Activated naive CD4-positive, alpha-beta T cell (primary cell): Measurements from ENCODE around the gene BLCAP.
"Not testable (repeated sequence)": the region's sequence is repeated elsewhere in the genome, so short reads cannot be mapped to it uniquely, and the experiment has no call there.

Experiments used
- DNase-seq, 4 experiments: peaks; one replicate each; lab custom pipeline; 2025; lab: John Stamatoyannopoulos, UW

BLCAP gene

DNA sequence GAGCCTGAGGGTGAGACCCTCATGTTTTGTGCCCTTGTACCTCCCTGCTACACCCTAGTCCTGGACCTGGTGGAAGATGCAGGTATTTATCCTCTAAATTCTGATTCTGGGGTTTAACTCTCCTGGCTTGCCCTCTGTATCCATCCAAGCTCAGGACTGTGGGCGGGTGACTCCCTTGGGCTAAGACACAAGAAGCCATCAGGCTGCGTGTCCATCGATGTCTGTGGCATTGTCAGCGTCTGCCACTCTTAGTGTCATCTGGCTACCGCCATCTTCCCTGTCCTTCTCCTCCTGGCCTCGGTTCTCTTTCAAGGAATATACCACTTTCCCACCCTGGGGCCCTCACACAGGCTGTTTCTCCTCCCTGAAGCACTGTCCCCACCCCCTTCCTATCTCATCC lies 28.9 kb upstream of the BLCAP start:
- no peak for DNase-seq

GRCh38 chr20:37554721-37555298 lies 27.1 kb upstream of the BLCAP start:
- not testable (repeated sequence) for DNase-seq

GRCh38 chr20:37552415-37552814 lies 24.7 kb upstream of the BLCAP start:
- no peak for DNase-seq

DNA sequence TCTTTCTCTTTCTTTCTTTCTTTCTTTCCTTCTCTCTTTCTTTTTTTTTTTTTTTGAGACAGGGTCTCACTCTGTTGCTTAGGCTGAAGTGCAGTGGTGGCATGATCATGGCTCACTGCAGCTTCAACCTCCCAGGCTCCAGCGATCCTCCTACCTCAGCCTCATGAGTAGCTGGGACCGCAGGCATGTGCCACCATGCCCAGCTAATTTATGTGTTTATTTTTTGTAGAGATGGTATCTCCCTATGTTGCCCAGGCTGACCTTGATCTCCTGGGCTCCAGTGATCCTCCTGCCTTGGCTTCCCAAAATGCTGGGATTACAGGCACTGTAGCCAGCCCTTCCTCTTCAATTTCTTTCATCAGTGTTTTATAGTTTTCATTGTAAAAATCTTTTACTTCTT lies 24.0 kb upstream of the BLCAP start:
- not testable (repeated sequence) for DNase-seq

DNA sequence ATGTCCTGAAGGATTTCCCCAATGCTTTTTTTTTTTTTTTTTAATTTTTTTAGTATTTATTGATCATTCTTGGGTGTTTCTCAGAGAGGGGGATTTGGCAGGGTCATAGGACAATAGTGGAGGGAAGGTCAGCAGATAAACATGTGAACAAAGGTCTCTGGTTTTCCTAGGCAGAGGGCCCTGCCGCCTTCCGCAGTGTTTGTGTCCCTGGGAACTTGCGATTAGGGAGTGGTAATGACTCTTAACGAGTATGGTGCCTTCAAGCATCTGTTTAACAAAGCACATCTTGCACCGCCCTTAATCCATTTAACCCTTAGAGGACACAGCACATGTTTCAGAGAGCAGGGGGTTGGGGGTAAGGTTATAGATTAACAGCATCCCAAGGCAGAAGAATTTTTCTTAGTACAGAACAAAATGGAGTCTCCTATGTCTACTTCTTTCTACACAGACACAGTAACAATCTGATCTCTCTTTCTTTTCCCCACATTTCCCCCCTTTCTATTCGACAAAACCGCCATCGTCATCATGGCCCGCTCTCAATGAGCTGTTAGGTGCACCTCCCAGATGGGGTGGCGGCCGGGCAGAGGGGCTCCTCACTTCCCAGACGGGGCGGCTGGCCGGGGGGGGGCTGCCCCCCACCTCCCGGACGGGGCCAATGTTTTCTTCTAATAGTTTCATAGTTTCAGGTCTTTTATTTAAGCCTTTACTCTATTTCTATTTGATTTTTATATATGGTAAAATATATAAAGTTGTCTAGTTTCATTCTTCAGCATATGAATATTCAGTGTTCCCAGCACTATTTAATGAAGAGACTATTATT lies 22.6 kb upstream of the BLCAP start:
- DNase-seq, result not testable (repeated sequence)

DNA sequence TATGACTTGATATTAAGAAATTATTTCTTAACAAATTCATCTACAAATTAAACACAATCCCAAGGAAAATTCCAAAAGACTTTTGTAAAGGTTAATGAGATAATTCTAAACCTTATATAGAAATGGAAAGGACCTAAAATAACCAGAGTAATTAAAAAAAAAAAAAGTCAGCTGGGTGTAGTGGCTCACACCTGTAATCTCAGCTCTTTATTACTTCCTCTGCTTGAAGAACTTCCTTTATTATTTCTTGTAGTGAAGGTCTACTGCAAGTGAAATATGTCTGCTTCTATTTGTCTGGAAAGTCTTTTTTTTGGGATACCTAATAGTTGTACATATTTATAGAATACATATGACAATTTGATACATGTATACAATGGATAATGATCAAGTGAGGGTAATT lies 20.2 kb upstream of the BLCAP start:
- DNase-seq, result no peak

- no peak for DNase-seq
Observed at GRCh38 chr20:37545516-37545915, 17.8 kb upstream of the BLCAP start.

- no peak for DNase-seq
Observed at GRCh38 chr20:37544386-37544785, 16.7 kb upstream of the BLCAP start.

DNA sequence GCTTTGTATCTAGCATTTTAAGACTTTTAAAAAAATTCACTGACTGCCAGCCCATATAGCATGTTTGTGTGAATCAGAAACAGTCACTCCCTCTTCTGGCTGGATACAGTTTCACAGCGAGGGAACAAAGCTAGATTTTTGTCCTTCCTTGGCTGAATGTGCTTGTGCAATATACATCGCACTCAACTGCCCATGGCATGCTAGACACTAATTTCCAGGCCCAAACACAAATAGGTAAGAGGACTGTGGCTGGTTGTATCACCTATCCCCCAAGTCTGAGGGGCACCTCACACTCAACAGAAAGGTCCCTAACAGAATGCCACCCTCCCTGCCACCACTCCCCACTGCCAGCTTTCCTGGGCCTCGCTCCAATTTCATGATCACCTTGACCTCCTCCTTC lies 16.2 kb upstream of the BLCAP start:
- DNase-seq, result no peak

DNA sequence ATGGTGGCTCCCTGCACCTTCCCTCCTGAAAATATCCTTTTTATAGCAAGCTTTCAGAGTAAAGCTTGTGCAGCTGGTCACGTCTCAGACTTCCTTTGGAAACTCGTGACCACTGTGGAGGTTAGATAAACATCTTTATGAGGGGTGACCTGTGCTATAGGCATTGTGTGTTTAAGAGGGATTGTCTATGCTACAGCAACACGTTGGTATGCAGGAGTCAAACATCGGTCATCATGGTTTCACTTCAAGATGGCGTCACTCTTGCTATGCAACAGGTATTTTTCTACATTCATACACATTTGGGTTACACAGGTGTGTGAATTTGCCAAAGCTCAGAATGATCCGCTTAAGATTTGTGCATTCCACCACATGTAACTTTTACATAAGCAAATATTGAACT lies 14.6 kb upstream of the BLCAP start:
- no peak for DNase-seq

DNA sequence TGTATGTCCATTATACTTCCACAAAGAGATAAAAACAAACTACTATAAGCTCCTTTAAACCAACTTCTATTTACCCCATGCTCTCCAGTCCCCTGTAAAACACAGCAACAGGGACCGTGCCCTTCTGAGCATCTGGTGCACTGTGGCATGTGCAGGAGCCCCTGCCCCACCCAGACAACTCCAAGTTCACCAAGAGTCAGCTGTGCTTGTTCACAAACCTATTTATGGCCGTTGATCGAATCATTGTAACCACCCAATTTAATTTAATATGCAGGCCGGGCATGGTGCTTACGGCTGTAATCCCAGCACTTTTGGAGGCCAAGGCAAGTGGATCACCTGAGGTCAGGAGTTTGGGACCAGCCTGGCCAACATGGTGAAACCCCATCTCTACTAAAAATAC lies 13.7 kb upstream of the BLCAP start:
- no peak for DNase-seq

- not testable (repeated sequence) for DNase-seq
Observed at GRCh38 chr20:37540838-37541237, 13.2 kb upstream of the BLCAP start.

DNA sequence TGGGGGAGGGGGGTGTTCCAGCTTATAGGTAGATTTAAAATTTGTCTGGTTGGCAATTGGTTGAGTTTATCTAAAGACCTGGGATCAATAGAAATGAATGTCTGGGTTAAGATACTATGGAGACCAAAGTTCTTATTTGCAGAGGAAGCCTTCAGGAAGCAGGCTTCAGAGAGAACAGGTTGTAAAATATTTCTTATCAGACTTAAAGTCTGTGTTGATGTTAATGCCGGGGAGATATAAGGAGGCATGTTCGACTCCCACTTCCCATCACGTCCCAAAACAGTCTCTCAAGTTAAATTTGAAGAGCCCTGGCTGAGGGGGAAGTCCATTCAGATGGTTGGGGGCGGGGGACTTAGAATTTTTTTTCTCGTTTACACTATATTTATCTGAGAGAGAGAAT lies 12.3 kb upstream of the BLCAP start:
- DNase-seq, result no peak

DNA sequence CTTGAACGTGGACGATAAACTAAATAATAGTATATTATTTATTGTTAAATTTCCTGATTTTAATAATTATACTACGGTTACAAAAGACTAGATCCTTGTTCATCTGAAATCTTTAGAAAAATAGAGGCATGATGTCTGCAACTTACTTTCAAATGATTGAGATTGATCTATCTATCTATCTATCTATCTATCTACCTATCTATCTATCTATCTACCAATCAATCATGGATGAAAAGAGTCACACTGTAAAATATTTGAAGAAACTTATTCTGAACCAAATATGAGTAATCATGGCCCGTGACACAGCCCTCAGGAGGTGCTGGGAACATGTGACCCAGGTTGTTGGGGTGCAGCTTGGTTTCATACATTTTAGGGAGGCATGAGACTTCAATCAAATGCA lies 11.7 kb upstream of the BLCAP start:
- DNase-seq, result no peak

GRCh38 chr20:37538003-37538402 lies 10.3 kb upstream of the BLCAP start:
- DNase-seq, result no peak

DNA sequence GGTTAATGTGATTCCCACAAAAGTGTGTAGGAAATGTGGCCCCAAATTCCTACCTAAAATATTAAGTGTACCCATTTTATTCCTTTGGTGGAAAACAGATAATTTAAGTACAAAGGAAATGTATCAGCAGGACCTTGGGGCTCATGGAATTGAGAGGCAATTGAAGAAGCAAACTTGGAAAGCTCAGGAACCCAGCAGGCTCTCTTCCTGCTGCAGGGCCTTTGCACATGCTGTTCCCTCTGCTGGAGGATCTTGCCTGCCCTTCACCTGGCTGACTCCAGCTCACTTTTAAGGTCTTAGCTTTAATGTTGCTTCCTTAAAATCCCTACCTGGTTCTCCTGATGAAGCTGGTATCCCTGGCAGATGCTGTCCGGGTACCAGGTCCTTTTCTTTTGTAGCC lies 9.8 kb upstream of the BLCAP start:
- DNase-seq, result no peak

GRCh38 chr20:37535443-37536132 lies 7.9 kb upstream of the BLCAP start:
- no peak for DNase-seq

DNA sequence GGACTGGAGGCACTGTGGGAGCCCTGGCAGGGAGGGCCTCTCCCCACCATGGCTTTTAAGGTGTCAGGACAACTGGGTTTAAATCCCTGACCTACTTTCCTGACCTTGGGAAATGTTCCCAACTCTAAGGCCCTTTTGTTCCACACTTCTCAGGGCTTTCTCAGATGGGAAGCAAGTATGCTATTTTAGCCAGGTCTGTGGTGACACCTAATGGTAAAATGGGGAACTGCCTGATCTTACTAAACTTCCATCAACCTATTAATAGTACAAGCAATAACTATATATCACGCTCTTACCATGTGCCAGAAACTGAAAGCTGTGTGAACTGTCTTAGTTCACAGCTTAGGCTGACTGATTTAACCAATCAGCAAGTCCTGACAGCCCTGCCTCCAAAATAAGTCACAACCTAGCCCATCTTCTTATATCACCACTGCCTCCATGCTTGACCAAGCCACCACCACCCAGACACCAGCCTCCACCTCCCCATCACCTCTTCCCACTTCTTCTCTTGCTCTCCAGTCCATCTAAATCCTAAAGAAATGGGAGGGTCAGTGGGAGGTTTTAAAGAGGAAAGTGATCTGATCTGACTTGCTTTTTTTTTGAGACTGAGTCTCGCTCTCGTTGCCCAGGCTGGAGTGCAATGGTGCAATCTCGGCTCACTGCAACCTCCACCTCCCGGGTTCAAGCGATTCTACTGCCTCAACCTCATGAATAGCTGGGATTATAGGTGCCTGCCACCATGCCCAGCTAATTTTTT lies 6.9 kb upstream of the BLCAP start:
- peak in 1 of 4 experiments; percentile 7 for DNase-seq

GRCh38 chr20:37533154-37533715 lies 5.6 kb upstream of the BLCAP start:
- DNase-seq, result no peak

DNA sequence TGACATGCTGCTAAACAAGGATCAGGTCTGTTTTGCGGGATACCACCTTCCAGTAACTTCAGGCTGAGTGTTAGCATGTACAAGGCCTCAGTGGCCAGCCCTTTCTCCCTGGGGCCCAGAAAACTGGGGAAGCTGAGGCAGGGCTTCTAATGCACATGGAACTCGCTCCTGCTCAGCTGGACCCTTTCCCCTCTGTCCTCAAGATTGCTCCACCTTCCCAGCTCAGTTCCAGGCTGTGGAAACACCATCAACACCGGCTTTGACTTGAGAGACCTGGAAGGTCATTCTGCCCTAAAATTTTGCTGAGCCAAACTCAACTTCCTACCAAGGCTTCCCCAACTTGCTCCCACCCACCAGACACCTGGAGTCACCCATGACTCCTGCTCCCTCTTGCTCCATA lies 4.2 kb upstream of the BLCAP start:
- DNase-seq, result no peak

GRCh38 chr20:37530696-37531095 lies 3.0 kb upstream of the BLCAP start:
- DNase-seq, result no peak

DNA sequence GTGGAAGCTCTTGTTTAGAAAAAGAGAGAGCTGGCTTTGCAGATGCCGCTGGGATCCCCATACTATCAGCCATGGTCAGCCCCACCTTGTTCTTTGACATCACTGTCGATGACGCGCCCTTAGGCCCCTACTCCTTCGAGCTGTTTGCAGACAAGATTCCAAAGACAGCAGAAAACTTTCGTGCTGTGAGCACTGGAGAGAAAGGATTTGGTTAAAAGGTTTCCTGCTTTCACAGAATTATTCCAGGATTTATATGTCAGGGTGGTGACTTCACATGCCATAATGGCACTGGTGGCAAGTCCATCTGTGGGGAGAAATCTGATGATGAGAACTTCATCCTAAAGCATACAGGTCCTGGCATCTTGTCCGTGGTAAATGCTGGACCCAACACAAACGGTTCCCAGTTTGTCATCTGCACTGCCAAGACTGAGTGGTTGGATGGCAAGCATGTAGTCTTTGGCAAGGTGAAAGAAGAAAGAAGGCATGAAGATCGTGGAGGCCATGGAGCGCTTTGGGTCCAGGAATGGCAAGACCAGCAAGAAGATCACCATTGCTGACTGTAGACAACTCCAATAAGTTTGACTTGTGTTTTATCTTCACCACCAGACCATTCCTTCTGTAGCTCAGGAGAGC lies 2.4 kb upstream of the BLCAP start:
- DNase-seq, result no peak
